Endodermal cell (in vitro differentiated cells): Measurements from ENCODE around the gene AUTS2. TPM values are rescaled to one million over a fixed set of nuclear protein-coding genes. Genes with fewer than 3 reads are reported as not detected.

Source experiments
- DNase-seq: peaks from one replicate; pipeline ENCODE4 v3.0.0-alpha.2; 2017
- H3K27ac ChIP-seq: 2 replicates; pipeline ENCODE4 v1.5.1; 2013; ENCODE audit warnings: mild to moderate bottlenecking, low read depth, low read length, moderate library complexity
- H3K27me3 ChIP-seq: 2 replicates; pipeline ENCODE4 v1.6.1; 2013; ENCODE audit warnings: mild to moderate bottlenecking, low read length, moderate library complexity; ENCODE audit not compliant: insufficient read depth, control insufficient read depth, poor library complexity, severe bottlenecking
- H3K36me3 ChIP-seq: 2 replicates; pipeline ENCODE4 v1.7.0; 2013; ENCODE audit warnings: mild to moderate bottlenecking, low read length, moderate library complexity; ENCODE audit not compliant: control insufficient read depth, insufficient read depth
- H3K4me1 ChIP-seq: one replicate; pipeline ENCODE4 v1.7.0; 2013; ENCODE audit warnings: low read length; ENCODE audit not compliant: control insufficient read depth, insufficient read depth
- H3K4me3 ChIP-seq: 2 replicates; pipeline ENCODE4 v1.5.1; 2013; ENCODE audit warnings: mild to moderate bottlenecking, low read length, moderate library complexity
- H3K9ac ChIP-seq: 2 replicates; pipeline ENCODE4 v1.6.1; 2013; ENCODE audit warnings: mild to moderate bottlenecking, low read length, moderate library complexity; ENCODE audit not compliant: poor library complexity, severe bottlenecking; ENCODE audit errors: extremely low read depth
- H3K9me3 ChIP-seq: 2 replicates; pipeline ENCODE4 v1.6.1; 2013; ENCODE audit warnings: mild to moderate bottlenecking, low read length, moderate library complexity; ENCODE audit not compliant: control insufficient read depth
- H3K27ac Mint-ChIP-seq: 2 replicates; pipeline ENCODE4 v1.8.0; 2020; ENCODE audit warnings: mixed read lengths
- H3K27me3 Mint-ChIP-seq: 2 replicates; pipeline ENCODE4 v1.8.0; 2021; ENCODE audit warnings: mild to moderate bottlenecking, mixed read lengths; ENCODE audit not compliant: insufficient read depth
- H3K36me3 Mint-ChIP-seq: 2 replicates; pipeline ENCODE4 v1.8.0; 2020; ENCODE audit warnings: low read depth, mixed read lengths
- H3K4me1 Mint-ChIP-seq: 2 replicates; pipeline ENCODE4 v1.8.0; 2020; ENCODE audit warnings: mixed read lengths
- H3K4me3 Mint-ChIP-seq: 2 replicates; pipeline ENCODE4 v1.8.0; 2020; ENCODE audit warnings: mild to moderate bottlenecking, moderate library complexity, mixed read lengths
- H3K9me3 Mint-ChIP-seq: 2 replicates; pipeline ENCODE4 v1.8.0; 2020; ENCODE audit warnings: mild to moderate bottlenecking, mixed read lengths
- CTCF ChIP-seq: fragments of 200-600 bp; sonication (generic); conservative IDR thresholded peaks from 2 replicates; pipeline ENCODE4 v1.5.0; 2021; ENCODE audit warnings: antibody characterized with exemption, mild to moderate bottlenecking
- WGBS, 2 experiments: methylation state at CpG; one replicate each; pipeline versions ENCODE4 v1.1.5 to v1.1.7; 2013; ENCODE audit warnings: missing lambda C conversion rate in 2 of 2, mixed read lengths in 1 of 2; ENCODE audit not compliant: insufficient coverage in 1 of 2, insufficient read length in 1 of 2; 5-methylcytosine and 5-hydroxymethylcytosine counted together
- total RNA-seq, 2 donors: library from RNA; stranded (reverse); fragmentation: NEBNext Ultra II Directional in 1 of 2; extraction: Animal tissue kit (Norgen Biotek cat#: 25700) in 1 of 2; gene quantifications; 2 replicates in 1 of 2; 3 replicates in 1 of 2; pipeline ENCODE4 v1.2.1, GENCODE V29; 2021

The AUTS2 gene
- total RNA-seq, 2 donors from 2014 or later: 76.8 to 106 TPM

DNA sequence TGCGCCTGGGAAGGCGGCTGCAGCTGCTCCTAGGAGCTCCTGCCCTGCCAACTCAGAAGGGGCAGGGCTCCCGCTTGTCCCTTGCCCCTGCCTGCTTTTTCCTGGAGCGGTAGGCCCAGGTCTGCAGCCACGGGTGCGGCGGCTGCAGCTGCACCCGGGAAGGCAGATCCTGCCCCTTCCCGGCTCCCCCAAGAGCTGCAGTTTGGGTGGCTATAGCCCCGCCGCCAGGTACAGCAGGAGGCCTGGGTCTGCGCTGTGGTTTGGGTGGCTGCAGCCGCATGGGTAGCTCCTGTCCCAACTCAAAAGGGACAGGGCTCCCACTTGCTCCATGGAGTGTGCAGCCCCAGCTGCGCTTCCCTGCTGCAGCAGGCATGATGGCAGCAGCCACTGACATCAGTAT lies 6.5 kb upstream of the AUTS2 start:
- peaks cover 18% of the 10 kb centered on the region for H3K27me3 ChIP-seq
- H3K36me3 Mint-ChIP-seq: no peaks in the 10 kb centered on the region
- WGBS, 2 experiments: 86 to 93% methylated on average over 8 to 14 of the region's 14 CpGs
- peaks cover 2% of the 10 kb centered on the region for H3K4me1 ChIP-seq
- H3K9ac ChIP-seq: no peak overlapping the region
- no peaks in the 10 kb centered on the region for H3K36me3 ChIP-seq
- no peak for DNase-seq
- peaks cover 39% of the 10 kb centered on the region for H3K27me3 Mint-ChIP-seq
- H3K4me1 Mint-ChIP-seq: peaks cover 12% of the 10 kb centered on the region
- no peak overlapping the region for H3K27ac ChIP-seq
- H3K27ac Mint-ChIP-seq: no peak overlapping the region
- no peak overlapping the region for H3K4me3 ChIP-seq
- no peak for TF ChIP-seq CTCF
- H3K4me3 Mint-ChIP-seq: no peak overlapping the region
- no peaks in the 10 kb centered on the region for H3K9me3 ChIP-seq
- H3K9me3 Mint-ChIP-seq: no peaks in the 10 kb centered on the region

GRCh38 chr7:69593511-69593910 lies 4.8 kb upstream of the AUTS2 start:
- peaks cover 43% of the 10 kb centered on the region for H3K27me3 Mint-ChIP-seq

DNA sequence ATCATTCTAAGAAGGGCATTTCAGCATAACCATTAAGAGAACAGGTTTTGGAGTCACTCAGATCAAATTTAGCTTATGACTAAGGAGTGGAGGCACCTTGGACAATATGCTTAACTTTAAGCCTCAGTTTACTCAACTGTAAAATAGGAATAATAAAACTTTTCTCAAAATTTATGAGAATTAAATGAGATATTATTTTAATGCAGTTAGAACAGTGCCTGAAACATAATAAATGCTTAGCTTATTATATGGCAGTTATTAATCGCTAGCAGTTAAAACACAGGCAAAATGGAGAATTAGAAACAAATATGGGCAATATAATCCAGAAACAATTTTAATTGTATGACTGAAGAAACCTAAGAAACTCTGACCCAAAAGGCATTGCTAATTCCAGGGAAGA lies 2.9 kb upstream of the AUTS2 start:
- H3K36me3 Mint-ChIP-seq: no peaks in the 10 kb centered on the region
- Histone ChIP-seq H3K9ac (no peak overlapping the region), H3K27ac (no peak overlapping the region), H3K4me1 (peaks cover 5% of the 10 kb centered on the region), H3K27me3 (peaks cover 21% of the 10 kb centered on the region), H3K9me3 (no peaks in the 10 kb centered on the region), H3K4me3 (no peak overlapping the region), H3K36me3 (no peaks in the 10 kb centered on the region)
- 100% methylated on average over 1 of the region's 1 CpG; no CpG with 5 or more reads in 1 of the 2 experiments for WGBS, 2 experiments
- H3K27ac Mint-ChIP-seq: no peak overlapping the region
- TF ChIP-seq CTCF: no peak
- H3K4me1 Mint-ChIP-seq: no peaks in the 10 kb centered on the region
- H3K27me3 Mint-ChIP-seq: peaks cover 42% of the 10 kb centered on the region
- DNase-seq: no peak
- no peaks in the 10 kb centered on the region for H3K9me3 Mint-ChIP-seq
- H3K4me3 Mint-ChIP-seq: no peak overlapping the region

More at GRCh38 chr7:69593511-69593910, 4.8 kb upstream of the AUTS2 start:
- 71% methylated on average over 2 of the region's 2 CpGs; no CpG with 5 or more reads in 1 of the 2 experiments for WGBS, 2 experiments
- Histone ChIP-seq H3K36me3 (no peaks in the 10 kb centered on the region), H3K9me3 (no peaks in the 10 kb centered on the region), H3K9ac (no peak overlapping the region), H3K27me3 (peaks cover 21% of the 10 kb centered on the region), H3K27ac (no peak overlapping the region), H3K4me1 (peaks cover 5% of the 10 kb centered on the region), H3K4me3 (no peak overlapping the region)
- no peak for DNase-seq
- no peaks in the 10 kb centered on the region for H3K36me3 Mint-ChIP-seq
- no peak overlapping the region for H3K27ac Mint-ChIP-seq
- H3K4me1 Mint-ChIP-seq: peaks cover 9% of the 10 kb centered on the region
- no peaks in the 10 kb centered on the region for H3K9me3 Mint-ChIP-seq
- TF ChIP-seq CTCF: no peak
- H3K4me3 Mint-ChIP-seq: no peak overlapping the region
